ENCODE data around the gene TLX1.

The TLX1 gene

GRCh38 chr10:101143345-101143630 lies 12.2 kb downstream of the TLX1 start (continued):
- TF ChIP-seq ZNF266 (tag by site-specific recombination; IDR thresholded peaks at IDR 0.05; ENCODE audit: low read depth) (no peak), ZNF701 (tag by site-specific recombination; IDR thresholded peaks at IDR 0.05) (no peak), OSR2 (tag by site-specific recombination; IDR thresholded peaks at IDR 0.05) (no peak)

GRCh38 chr10:101144053-101144452 lies 13.0 kb downstream of the TLX1 start:
- POLR2A ChIA-PET = no interaction called here
- Histone ChIP-seq H3K27ac (ENCODE audit: extremely low read depth, low read depth, low read length) (no peak overlapping the region), H3K4me3 (ENCODE audit: low read depth, low read length) (no peak overlapping the region), H3K4me1 (ENCODE audit: control insufficient read depth, insufficient read depth, low read length) (no peaks in the 10 kb centered on the region), H3K36me3 (ENCODE audit: control insufficient read depth in 2 of 2, insufficient read depth in 1 of 2, low read length in 2 of 2) (no peaks in the 10 kb centered on the region), H3K9me3 (ENCODE audit: control insufficient read depth, insufficient read depth, low read depth, low read length) (no peaks in the 10 kb centered on the region)
- TF ChIP-seq ZNF155 (tag by site-specific recombination; IDR thresholded peaks at IDR 0.05) = no peak
- TF ChIP-seq ZNF140 (tag by site-specific recombination; IDR thresholded peaks at IDR 0.05) = no peak
- no peak for TF ChIP-seq PRDM2 (tag by site-specific recombination; IDR thresholded peaks at IDR 0.05; ENCODE audit: borderline replicate concordance)
- no peak for TF ChIP-seq ZNF571 (tag by site-specific recombination; IDR thresholded peaks at IDR 0.05)
- no peak for TF ChIP-seq ZNF26 (tag by site-specific recombination; IDR thresholded peaks at IDR 0.05)
- no peak for TF ChIP-seq ZNF585B (tag by site-specific recombination; IDR thresholded peaks at IDR 0.05)
- TF ChIP-seq ZNF169 (tag by site-specific recombination; IDR thresholded peaks at IDR 0.05) = no peak
- CTCF ChIA-PET = interaction anchor here (1.1 to 19.6 kb wide), 4 partner anchors 48 to 103 kb away, joined by 3 to 506 read pairs (median 36); no protein-coding TSS in a partner anchor

GRCh38 chr10:101145145-101145544 lies 14.0 kb downstream of the TLX1 start:
- POLR2A ChIA-PET = no interaction called here
- no peaks in the 10 kb centered on the region for H3K36me3 ChIP-seq (ENCODE audit: control insufficient read depth in 2 of 2, insufficient read depth in 1 of 2, low read length in 2 of 2)
- no peak overlapping the region for H3K27ac ChIP-seq (ENCODE audit: extremely low read depth, low read depth, low read length)
- H3K4me3 ChIP-seq (ENCODE audit: low read depth, low read length) = no peak overlapping the region
- H3K4me1 ChIP-seq (ENCODE audit: control insufficient read depth, insufficient read depth, low read length) = no peaks in the 10 kb centered on the region
- H3K9me3 ChIP-seq (ENCODE audit: control insufficient read depth, insufficient read depth, low read depth, low read length) = no peaks in the 10 kb centered on the region
- CTCF ChIA-PET = interaction anchor here (0.6 to 19.6 kb wide), 5 partner anchors 30 to 114 kb away, joined by 3 to 506 read pairs (median 3); partner anchors contain the start of genes PDZD7 and SFXN3
- TF ChIP-seq ZNF518A (tag by site-specific recombination; conservative IDR thresholded peaks at IDR 0.05; ENCODE audit: low read depth) = no peak
- no peak for TF ChIP-seq TSHZ1 (tag by site-specific recombination; IDR thresholded peaks at IDR 0.05; ENCODE audit: borderline replicate concordance)
- TF ChIP-seq ZFHX2 (tag by site-specific recombination; conservative IDR thresholded peaks at IDR 0.05) = no peak
- TF ChIP-seq ZNF324 (tag by site-specific recombination; IDR thresholded peaks at IDR 0.05) = no peak
- TF ChIP-seq ZNF112 (tag by site-specific recombination; IDR thresholded peaks at IDR 0.05) = no peak
- no peak for TF ChIP-seq ZNF37A (tag by site-specific recombination; IDR thresholded peaks at IDR 0.05)
